ENCODE data around the gene SLC25A40.
A peak's percentile ranks its signal among the peaks of the same experiment; 100 is the strongest.

SLC25A40 gene

GRCh38 chr7:87797798-87798403, 78.3 kb downstream of the SLC25A40 start:
- in situ Hi-C loops (cut with HindIII; ENCODE audit: low pct_unique_long_range_greater_than_20kb, low sequenced_read_pairs), result no loop called here
- no peak for TF ChIP-seq JUND (IDR thresholded peaks at IDR 0.05; ENCODE audit: low read depth)
- peak in 1 of 2 experiments; percentile 72 for DNase-seq (ENCODE audit: low read depth in 1 of 2, low spot score in 1 of 2)

- in situ Hi-C loops (cut with HindIII; ENCODE audit: low pct_unique_long_range_greater_than_20kb, low sequenced_read_pairs), result no loop called here
- DNase-seq (ENCODE audit: low read depth in 1 of 2, low spot score in 1 of 2), result no peak
- no peak for TF ChIP-seq JUND (IDR thresholded peaks at IDR 0.05; ENCODE audit: low read depth)
Observed at GRCh38 chr7:87797395-87797794, 78.8 kb downstream of the SLC25A40 start.

GRCh38 chr7:87785368-87785995, 90.7 kb downstream of the SLC25A40 start:
- TF ChIP-seq JUND (IDR thresholded peaks at IDR 0.05; ENCODE audit: low read depth), result no peak
- no peak for DNase-seq (ENCODE audit: low read depth in 1 of 2, low spot score in 1 of 2)
- in situ Hi-C loops (cut with HindIII; ENCODE audit: low pct_unique_long_range_greater_than_20kb, low sequenced_read_pairs), result no loop called here

- DNase-seq (ENCODE audit: low read depth in 1 of 2, low spot score in 1 of 2), result peak in 1 of 2 experiments; percentile 8
- in situ Hi-C loops (cut with HindIII; ENCODE audit: low pct_unique_long_range_greater_than_20kb, low sequenced_read_pairs), result no loop called here
- no peak for TF ChIP-seq JUND (IDR thresholded peaks at IDR 0.05; ENCODE audit: low read depth)
Observed at GRCh38 chr7:87784424-87784823, 91.7 kb downstream of the SLC25A40 start.

Data from T47D (cell line).